NCI-H526 (cell line): Measurements from ENCODE around the gene GPR15.

Experiments used
- DNase-seq, 2 experiments: peaks; one replicate each; lab custom pipeline; 2025; lab: John Stamatoyannopoulos, UW

Gene GPR15

DNA sequence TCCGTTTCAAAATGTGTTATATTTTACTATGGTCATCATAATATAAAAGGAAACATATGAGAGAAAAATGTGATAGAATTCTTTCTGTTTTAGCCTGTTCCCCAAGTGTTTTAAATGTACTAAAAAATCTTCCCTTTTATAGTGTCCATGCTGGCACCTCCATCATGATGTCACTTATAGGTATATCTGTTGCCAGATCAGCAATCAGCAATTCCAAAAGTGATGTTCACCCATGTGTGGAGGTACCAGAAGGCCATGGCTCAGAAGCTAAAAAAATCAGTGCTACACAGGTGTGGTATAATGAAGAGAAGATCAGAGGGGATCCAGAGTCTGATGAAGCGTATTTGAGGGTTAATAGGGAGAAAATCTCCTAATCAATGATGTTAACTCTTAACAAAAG is 1.1 kb upstream of the GPR15 start:
- DNase-seq: no peak

DNA sequence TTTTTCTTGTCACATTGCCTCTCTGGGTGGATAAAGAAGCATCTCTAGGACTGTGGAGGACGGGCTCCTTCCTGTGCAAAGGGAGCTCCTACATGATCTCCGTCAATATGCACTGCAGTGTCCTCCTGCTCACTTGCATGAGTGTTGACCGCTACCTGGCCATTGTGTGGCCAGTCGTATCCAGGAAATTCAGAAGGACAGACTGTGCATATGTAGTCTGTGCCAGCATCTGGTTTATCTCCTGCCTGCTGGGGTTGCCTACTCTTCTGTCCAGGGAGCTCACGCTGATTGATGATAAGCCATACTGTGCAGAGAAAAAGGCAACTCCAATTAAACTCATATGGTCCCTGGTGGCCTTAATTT is 478 bp downstream of the GPR15 start:
- no peak for DNase-seq

DNA sequence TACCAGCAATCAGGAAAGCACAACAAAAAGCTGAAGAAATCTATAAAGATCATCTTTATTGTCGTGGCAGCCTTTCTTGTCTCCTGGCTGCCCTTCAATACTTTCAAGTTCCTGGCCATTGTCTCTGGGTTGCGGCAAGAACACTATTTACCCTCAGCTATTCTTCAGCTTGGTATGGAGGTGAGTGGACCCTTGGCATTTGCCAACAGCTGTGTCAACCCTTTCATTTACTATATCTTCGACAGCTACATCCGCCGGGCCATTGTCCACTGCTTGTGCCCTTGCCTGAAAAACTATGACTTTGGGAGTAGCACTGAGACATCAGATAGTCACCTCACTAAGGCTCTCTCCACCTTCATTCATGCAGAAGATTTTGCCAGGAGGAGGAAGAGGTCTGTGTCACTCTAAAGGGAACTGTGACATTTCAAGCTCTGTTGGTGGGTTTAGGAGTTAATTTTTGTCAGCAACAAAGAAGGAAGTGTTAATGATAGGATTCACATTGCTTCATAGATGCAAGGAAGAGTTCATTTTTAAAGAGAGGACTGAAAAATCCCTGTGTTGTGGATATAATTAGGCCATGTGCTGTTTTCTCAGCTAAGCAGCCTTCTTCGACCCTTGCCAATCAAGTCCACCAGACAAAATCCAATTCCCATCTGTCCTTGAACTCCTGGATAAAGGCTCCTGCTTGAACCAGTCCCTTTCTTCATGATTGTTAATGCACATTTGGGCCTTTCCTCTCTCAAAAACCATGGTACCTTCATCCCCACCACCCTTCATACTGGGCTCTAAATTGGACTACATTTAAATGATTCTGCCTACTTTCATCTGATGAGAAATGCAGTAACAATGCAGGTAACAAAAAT is 1.2 kb downstream of the GPR15 start:
- no peak for DNase-seq

DNA sequence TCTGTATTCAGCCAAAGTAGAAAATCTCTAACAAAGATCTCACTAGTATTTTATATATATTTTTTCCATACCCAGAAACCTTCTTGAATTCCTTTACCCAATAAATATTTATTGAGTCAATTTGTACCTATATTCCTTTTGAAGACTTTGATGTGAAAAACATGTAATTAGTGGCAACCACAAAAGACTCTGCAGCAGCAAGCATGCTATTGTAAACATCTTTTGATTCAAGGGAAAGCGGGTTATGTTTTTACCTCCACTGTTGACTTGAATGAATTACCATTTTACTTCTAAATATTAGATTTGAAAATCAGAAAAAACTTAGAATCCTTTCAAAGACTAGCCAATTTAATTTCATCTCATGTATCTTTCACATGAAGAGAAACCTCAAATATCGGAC is 2.4 kb downstream of the GPR15 start:
- no peak for DNase-seq

DNA sequence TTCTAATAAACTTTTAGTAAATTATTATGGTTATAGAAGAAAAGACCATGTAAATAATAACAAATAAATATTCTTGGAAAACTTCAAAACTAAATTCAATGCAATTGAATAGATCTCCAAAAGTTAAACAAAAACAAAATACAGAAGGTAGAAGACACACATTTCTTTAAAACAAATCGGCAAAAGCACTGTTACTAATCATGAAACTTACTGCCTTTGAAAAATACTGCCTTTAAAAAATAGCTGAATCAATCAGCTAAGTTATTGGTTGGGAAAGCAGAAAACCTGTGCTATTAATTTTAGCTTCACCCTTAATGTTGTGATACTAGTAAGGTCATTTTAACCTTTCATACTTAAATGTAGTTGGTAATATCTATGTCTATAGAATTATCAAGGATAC is 3.0 kb downstream of the GPR15 start:
- no peak for DNase-seq

DNA sequence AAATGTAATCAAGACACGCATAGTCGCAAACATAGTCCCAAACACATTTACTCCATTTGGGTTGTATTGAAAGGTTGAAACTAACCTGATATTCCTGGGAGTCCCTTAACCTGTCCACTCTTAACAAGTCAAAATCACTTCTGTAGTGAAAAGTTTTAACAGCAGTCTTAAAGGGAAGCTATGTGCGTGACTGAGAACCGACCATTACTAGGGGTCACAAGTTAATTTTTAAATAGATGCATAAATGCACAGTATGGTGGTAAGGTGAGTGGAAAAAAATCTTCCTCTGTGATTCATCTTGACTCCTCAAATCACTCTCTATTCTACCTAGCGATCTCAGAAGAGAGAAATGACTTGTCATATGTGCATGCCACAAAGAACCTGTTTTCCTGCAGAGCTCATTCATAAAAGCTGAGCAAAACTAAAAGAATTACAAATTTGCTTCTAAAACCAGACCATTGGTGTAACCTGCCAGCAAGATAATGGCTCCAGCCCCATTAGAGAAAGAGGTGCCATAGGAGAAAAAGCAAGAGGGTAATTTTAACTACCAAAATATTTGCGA is 4.8 kb downstream of the GPR15 start:
- no peak for DNase-seq

DNA sequence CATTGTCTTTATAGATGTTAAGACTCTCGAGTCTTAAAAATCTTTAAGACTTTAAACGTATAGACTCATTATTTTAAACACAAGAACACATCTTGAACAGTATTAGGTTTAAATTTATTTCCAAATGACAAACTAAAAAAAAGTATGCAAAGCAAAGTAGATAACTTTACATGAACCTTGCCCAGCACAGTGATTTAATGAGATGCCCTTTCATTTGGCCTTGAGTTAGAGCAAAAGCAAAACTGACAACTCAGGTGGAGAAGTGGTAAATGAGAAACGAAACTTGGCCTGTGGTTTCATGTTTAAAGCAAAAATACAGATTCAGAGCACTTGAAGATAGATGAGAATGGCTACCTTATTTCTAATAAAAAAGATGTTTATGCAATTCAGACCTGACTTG is 8.6 kb downstream of the GPR15 start:
- DNase-seq: no peak

DNA sequence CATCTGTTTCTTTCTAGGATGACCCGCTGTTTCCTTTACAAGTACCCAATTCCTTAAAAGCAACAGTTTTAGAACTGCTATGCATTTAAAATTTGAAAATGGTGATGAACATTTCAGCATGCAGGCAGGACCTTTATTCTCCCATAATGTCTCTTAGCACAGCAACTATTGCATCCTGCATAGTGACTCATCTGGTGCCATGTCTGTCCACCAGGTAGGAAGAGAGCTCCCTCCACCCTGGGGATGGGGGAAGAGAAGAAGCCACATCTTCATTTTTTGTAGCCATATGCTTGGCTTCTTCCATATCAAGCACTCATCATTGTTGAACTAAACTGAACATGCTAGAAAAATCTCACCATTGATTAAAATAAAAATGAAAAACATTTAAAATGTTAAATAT is 9.9 kb downstream of the GPR15 start:
- no peak for DNase-seq

DNA sequence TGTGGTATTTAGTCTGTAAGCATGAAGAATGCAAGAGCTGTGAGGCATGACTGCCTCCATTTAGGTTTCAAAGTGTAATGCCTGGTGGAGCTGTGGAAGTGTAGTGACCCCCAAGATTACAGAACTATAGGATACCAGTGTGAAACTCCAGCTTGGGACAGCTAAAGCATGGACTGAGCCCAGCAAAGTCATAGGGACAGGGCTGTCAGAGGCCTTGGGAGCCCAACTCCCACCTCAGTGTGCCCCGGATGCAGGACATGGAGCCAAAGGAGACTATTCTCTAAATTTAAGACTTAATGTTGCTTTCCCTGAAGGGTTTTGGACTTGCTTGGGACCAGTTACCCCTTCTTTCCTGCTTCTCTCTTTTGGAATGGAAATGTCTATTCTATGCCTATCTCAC is 10.8 kb downstream of the GPR15 start:
- DNase-seq: no peak

DNA sequence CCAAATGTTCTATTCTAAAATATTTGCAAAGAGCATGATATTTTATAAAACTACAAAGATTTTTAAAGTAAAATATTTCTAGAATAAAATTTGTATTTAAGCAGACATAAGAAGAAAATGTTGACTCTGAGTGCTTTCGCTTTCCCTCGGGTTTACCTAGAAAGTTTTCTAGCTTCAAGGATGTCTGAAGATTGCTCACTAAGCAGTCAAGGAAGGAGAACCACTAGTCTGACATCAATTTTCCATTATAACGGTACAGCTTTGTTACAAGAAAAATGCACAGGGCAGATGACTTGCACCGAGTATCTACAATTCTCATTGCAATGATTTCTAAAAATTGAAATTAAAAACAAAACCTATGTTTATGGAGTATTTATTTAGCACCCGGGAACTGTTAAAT is 14.2 kb downstream of the GPR15 start:
- DNase-seq: no peak

DNA sequence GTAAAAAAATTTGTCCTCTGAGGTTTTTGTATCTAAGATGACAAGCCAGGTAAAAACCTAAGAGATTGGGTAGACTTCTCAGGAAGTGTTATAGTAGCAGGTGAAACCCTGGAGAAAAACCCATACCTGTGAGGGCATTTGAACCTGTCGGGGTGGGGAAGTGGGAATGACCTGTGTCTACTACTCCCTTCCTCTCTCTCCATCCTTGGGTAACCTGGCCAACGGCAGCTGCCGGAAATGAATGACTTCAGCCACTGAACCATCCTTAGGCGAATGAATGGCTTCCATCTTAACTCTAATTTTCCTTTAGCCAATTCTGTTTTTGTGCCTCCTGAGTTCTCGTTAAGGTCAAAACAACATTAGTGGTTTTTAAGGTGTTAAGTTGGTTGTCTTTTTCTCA is 16.8 kb downstream of the GPR15 start:
- no peak for DNase-seq

DNA sequence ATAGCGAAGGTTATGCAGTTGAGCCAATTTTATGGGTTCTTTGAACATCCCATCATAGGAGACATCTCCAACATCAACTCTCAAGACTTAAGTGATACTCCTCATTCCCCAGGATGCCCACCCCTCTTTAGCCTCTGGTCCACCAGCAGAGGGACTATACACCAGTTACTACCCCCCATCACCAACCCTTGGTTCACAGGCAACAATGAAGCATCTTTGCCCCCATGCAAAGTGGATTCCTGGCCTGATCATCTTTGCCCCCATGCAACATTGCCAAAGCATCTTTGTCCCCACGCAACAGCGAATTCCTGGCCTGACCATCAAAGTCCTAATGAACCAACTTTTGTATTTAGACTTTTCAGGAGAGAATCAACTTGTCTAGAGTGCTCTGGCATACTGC is 19.1 kb downstream of the GPR15 start:
- DNase-seq: no peak

DNA sequence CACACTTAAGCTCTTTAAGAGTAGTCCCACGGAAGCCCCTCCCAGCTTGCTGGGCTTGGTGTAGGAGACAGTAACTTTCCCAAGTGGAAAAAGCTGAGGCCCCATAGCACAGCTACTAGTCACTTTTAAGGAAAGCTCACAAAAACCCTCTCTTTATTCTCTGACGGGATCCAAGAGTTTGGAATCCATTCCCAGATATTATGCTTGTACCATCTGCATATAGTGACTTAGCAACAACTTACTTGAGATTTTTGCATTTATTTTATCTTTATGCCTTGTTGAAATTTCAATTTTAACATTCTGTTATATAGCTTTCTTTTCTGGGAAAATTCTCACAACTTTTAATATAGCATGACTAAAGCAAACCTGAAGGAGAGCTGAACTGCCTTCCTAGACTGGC is 19.5 kb downstream of the GPR15 start:
- no peak for DNase-seq

DNA sequence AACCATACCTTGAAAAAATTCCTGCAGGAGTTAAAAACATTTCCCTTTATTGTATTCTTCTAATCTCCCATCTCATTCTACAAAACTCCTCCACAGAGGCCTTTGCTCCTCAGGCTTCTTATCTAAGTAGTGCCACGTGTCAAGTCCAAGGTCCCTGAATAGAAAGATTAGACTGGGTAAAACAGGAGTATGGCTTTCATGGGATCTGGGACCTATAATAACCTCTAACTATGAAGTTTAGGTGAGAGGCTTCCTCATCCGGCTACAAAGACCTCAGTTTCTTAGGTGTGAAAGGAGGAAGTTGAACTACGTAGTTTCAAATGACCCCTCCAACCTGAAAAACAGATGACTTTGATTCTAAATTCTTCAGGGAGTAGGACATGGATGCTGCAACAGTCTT is 20.0 kb downstream of the GPR15 start:
- DNase-seq: no peak

DNA sequence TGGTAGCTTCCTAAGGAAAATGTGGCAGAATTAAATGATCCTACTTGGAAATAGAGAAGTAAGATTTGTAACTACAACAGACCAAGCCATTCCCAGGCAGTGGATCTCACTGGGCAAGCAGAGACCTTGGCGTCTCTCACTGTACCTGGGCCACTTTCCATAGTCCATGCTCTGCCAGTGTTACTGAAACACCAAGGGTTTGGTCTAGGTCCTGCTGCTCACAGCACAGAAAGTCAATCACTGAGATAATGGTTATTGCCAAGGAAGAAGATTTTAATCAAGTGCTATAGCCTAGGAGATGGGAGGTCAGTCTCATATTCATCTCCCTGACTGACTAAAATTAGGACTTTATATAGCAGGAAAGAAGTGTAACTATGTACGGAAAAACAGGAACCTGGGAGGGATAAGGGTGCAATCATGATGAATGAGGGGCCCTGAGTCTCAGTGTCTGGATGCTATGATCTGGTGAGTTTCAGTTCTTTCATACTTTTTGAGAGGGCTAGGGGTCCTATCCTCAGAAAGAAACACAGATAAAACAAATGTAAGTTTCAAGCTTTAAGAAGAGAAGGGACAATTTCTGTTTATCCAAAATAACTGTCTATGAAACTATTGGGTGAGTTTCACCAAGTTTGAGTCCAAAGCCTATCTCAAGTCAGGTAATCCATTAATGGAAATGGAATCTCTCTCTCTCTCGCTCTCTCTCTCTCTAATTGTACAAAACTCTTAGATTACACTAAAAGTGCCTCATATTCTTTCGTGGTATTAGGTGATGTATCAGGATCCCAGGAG is 20.6 kb downstream of the GPR15 start:
- DNase-seq: no peak

DNA sequence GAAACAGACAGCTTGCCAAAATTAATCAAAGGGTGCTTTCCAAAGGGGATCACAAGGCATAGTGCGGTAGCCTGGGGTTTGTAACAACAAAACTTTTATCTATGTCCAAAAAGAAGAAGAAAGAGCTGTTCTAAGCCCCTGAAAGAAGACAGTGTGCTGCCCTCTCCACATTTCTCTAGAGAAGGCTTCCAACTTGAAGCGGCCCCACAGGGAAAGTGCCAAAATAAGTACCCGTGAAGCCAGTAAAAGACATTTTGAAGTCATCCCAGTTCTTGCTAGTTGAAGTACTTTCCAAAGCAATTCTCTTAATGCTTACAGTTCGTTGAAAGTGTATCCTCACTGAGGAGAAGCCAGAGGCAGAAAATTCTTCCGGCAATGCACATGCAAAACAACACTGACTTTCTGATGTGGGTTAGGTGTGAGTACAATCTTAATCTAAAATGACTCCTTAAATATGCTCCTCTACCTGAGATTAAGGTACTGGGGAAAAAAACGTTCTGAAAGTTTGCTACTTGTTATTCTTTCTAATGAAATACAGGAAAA is 21.3 kb downstream of the GPR15 start:
- no peak for DNase-seq

DNA sequence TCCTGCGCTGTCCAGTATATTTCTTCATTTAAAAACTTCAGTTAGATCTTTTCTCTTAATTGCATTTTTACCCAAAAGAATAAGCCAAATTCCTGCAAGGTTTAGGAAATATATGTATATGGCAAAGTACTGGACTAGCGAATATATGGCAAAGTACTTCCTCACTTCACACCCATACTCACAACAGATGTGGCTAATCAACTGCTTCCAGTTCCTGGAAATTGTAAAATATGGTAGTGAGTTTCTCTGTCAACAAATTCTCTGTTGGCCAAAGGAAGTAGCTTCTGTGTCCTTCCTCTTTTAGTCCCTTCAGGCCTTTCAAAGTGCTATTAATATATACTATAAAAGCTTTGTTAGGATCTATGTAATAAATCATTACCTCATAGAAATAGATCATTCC is 22.0 kb downstream of the GPR15 start:
- DNase-seq: no peak

DNA sequence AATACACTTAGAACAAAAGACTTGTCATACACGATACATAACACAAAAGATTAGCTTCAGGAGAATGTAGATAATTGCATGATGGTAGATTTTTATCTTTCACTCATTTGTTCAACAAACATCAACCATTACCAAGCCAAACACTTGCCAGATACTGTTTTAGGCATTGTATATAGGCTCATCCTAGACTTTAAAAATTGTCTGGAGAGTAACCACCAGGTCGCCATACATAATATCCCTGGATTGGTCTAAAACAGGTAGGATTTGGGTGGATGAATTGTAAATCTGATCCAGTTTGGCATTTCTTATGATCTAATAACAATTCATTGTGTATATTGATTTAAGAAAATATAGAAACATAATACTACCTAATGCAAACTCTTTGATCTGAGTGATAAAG is 22.8 kb downstream of the GPR15 start:
- peak in 1 of 2 experiments; percentile 14 for DNase-seq

DNA sequence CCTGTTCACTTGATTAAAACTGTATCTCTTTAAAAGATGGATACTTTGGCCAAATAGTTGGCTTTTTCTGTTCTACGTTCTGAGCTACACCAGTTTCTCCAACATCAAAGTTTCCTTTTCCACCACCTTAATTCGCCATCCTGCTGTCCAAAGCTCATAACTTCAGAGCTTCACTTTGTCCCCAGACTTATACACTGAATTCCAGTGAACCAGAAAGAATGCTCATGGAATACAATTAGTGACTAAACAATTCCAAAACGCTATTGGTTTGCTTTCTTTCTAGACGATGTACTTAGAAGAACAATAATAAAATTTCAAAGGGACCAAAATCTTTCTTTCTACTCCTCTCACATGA is 23.2 kb downstream of the GPR15 start:
- DNase-seq: no peak

DNA sequence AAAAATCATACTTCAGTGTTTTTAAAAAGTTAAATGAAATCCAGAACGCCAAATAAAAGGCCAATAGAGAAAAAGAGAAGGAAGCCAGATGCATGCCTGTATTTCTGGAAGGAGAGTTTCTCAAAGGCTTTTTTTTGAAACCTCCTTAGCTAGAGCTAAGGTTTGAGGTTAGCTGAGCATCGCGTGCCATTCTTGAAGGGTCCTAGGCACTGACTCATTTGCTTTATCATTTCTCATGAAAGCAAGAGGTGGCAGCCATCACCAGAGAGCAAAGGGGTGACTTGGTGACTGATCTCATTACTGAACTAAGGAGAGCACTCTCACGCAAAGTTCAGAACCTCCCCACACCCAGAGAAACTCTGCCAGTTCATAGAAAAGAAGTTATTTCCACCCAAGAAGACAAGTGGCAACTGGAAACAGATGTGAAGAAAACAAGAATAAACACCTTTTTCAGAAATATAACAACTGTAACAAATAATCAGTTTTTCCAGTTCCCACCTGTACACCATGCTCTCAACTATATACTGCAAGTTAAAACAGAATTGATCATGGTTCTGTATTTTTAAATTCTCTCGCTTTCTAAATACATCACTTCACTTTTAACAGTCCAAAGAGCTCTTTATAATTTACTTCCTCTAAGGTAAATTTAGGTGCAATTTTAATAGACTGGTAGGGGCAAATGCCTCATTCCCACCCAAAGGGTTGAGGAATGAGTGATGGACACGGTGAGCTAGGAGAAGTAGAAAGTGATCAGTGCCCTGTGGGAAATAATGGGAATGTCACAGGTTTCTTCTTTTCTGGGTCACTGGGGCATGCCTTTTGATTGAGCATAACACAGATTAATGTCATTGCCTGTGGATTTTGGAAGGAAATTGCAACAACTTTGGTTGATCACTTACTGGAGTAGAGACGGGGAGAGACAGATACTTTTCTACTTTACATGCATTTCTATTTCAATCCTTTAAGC is 24.7 kb downstream of the GPR15 start:
- no peak for DNase-seq

DNA sequence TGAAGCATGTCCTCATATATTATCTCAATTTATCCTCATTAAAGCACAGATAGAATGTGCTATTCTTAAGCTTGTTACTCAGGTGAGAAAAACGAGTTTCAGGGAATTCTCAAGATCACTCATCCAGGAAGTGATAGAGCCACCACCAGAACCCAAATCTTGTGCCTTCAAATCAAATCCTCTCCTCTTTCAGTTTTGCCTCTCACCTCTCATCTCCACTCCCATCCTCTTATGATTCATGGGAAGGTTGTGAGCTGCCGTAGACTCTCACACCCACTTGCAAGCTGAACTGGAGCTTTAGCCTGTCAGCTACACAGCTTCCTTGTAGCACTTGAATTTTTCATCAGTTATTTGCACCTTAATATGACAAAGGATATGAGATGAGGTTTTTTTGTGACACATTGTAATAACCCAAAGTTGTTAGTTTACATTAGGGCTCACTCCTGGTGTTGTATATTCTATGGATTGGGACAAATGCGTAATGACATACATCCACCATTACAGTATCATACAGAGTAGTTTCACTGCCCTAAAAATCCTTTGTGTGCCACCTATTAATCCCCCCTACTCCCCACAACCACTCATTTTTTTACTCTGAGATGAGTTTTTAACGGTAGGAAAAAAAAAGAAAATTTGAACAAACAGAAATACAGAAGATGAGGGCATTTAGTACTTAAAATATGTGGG is 25.7 kb downstream of the GPR15 start:
- DNase-seq: no peak
